SK-N-SH (cell line): Measurements from ENCODE around the gene WNT5A. TPM values are rescaled to one million over a fixed set of nuclear protein-coding genes. Genes with fewer than 3 reads are reported as not detected.

Source experiments
- CTCF ChIA-PET: fragments of 300-600, 350-600 bp; formaldehyde crosslinking; extraction: SDS; loops from one replicate; lab custom pipeline; 2021; lab: Yijun Ruan, JAX
- POLR2A ChIA-PET: fragments of 350-600 bp; sonication (Branson Sonifier 250); formaldehyde crosslinking; extraction: SDS; loops from one replicate; lab custom pipeline; 2020; ENCODE audit warnings: antibody characterized with exemption, inconsistent platforms; lab: Yijun Ruan, JAX
- DNase-seq: peaks from one replicate; pipeline ENCODE4 v3.0.0; 2012
- H2AFZ ChIP-seq: fragments of 200-600 bp; sonication (generic); 2 replicates; pipeline ENCODE4 v1.8.1; 2016; ENCODE audit warnings: antibody characterized with exemption, mild to moderate bottlenecking, low read depth
- H3F3A ChIP-seq: fragments of 200-600 bp; sonication (generic); replicated peaks from 2 replicates; pipeline ENCODE3; 2016; ENCODE audit warnings: antibody characterized with exemption, mild to moderate bottlenecking; ENCODE audit not compliant: insufficient read depth
- H3K27ac ChIP-seq, 2 experiments: fragments of 200-500 bp in 1 of 2; fragments of 200-600 bp in 1 of 2; sonication (Bioruptor generic) in 1 of 2; sonication (generic), shearing (Covaris generic) in 1 of 2; 2 replicates each; pipeline versions ENCODE4 v1.5.1 to v1.6.1; 2014 to 2016; ENCODE audit warnings: low read depth in 2 of 2, inconsistent platforms in 1 of 2, low read length in 1 of 2, mild to moderate bottlenecking in 1 of 2, mixed read lengths in 1 of 2
- H3K27me3 ChIP-seq: fragments of 200-600 bp; sonication (generic), shearing (Covaris generic); 2 replicates; pipeline ENCODE4 v1.6.1; 2016; ENCODE audit warnings: mixed run types; ENCODE audit not compliant: insufficient read depth
- H3K36me3 ChIP-seq, 2 experiments: fragments of 200-500 bp in 1 of 2; fragments of 200-600 bp in 1 of 2; sonication (Bioruptor generic) in 1 of 2; sonication (generic) in 1 of 2; replicated peaks in 1 of 2; 2 replicates each; pipeline versions ENCODE3 to v1.5.1; 2014 to 2016; ENCODE audit warnings: low read length in 1 of 2, mild to moderate bottlenecking in 1 of 2; ENCODE audit not compliant: insufficient read depth in 2 of 2, control insufficient read depth in 1 of 2
- H3K4me1 ChIP-seq, 2 experiments: fragments of 200-500 bp in 1 of 2; fragments of 200-600 bp in 1 of 2; sonication (Bioruptor generic) in 1 of 2; sonication (generic), shearing (Covaris generic) in 1 of 2; 2 replicates each; pipeline versions ENCODE4 v1.5.1 to v1.6.1; 2014 to 2016; ENCODE audit warnings: low read depth in 1 of 2, low read length in 1 of 2, mixed run types in 1 of 2; ENCODE audit not compliant: insufficient read depth in 2 of 2, control insufficient read depth in 1 of 2
- H3K4me2 ChIP-seq: fragments of 200-600 bp; sonication (generic), shearing (Covaris generic); 2 replicates; pipeline ENCODE4 v1.6.1; 2017; ENCODE audit warnings: mixed run types
- H3K4me3 ChIP-seq, 2 experiments: fragments of 200-500 bp in 1 of 2; fragments of 200-600 bp in 1 of 2; sonication (Bioruptor generic) in 1 of 2; sonication (generic), shearing (Covaris generic) in 1 of 2; 2 replicates each; pipeline versions ENCODE4 v1.5.1 to v1.8.1; 2014 to 2016; ENCODE audit warnings: low read depth in 2 of 2, inconsistent platforms in 1 of 2, low read length in 1 of 2, mild to moderate bottlenecking in 1 of 2, mixed read lengths in 1 of 2, moderate library complexity in 1 of 2
- H3K79me2 ChIP-seq: fragments of 200-600 bp; sonication (generic); 2 replicates; pipeline ENCODE4 v1.8.1; 2017; ENCODE audit warnings: mild to moderate bottlenecking; ENCODE audit not compliant: insufficient read depth
- H3K9ac ChIP-seq: fragments of 200-600 bp; sonication (generic); 2 replicates; pipeline ENCODE4 v1.6.1; 2017; ENCODE audit warnings: mixed run types
- H3K9me2 ChIP-seq: fragments of 200-600 bp; sonication (generic); 2 replicates; pipeline ENCODE4 v1.6.1; 2017; ENCODE audit warnings: mixed run types
- H3K9me3 ChIP-seq: fragments of 200-600 bp; sonication (generic); 2 replicates; pipeline ENCODE4 v1.6.1; 2017; ENCODE audit warnings: mixed run types, mild to moderate bottlenecking, moderate library complexity
- H4K20me1 ChIP-seq: fragments of 200-600 bp; sonication (generic); 2 replicates; pipeline ENCODE4 v1.6.1; 2017; ENCODE audit warnings: mild to moderate bottlenecking, mixed run types; ENCODE audit not compliant: insufficient read depth
- CHD2 ChIP-seq: fragments of 150-350 bp; IDR thresholded peaks from 2 replicates; pipeline ENCODE4 v1.6.1; 2018; ENCODE audit warnings: low read length; ENCODE audit not compliant: partially characterized antibody
- ELF1 ChIP-seq: IDR thresholded peaks from 2 replicates; pipeline ENCODE4 v1.4.0; 2012
- FOSL2 ChIP-seq: IDR thresholded peaks from 2 replicates; pipeline ENCODE4 v1.4.0; 2012; ENCODE audit warnings: low read depth, mild to moderate bottlenecking, moderate library complexity, borderline replicate concordance
- FOXJ3 ChIP-seq: sonication (generic); formaldehyde crosslinking; IDR thresholded peaks from 2 replicates; pipeline ENCODE4 v1.5.1; 2020; ENCODE audit warnings: mild to moderate bottlenecking, missing genetic modification reagents
- FOXM1 ChIP-seq: IDR thresholded peaks from 2 replicates; pipeline ENCODE4 v1.4.0; 2012; ENCODE audit warnings: low read depth, mild to moderate bottlenecking
- IRF3 ChIP-seq: fragments of 150-350 bp; IDR thresholded peaks from 2 replicates; pipeline ENCODE4 v1.6.1; 2016; ENCODE audit warnings: mild to moderate bottlenecking, low read depth, low read length
- MAX ChIP-seq: IDR thresholded peaks from 2 replicates; pipeline ENCODE4 v1.4.0; 2012; ENCODE audit warnings: low read depth
- MEF2A ChIP-seq: IDR thresholded peaks from 2 replicates; pipeline ENCODE4 v1.4.0; 2012; ENCODE audit warnings: low read depth, borderline replicate concordance
- NRF1 ChIP-seq: IDR thresholded peaks from 2 replicates; pipeline ENCODE4 v1.6.1; 2012; ENCODE audit warnings: low read depth, mild to moderate bottlenecking, low read length
- PBX3 ChIP-seq: IDR thresholded peaks from 2 replicates; pipeline ENCODE4; 2012
- POLR2AphosphoS5 ChIP-seq: IDR thresholded peaks from 2 replicates; pipeline ENCODE4 v1.6.1; 2012; ENCODE audit warnings: low read depth, low read length
- RAD21 ChIP-seq: IDR thresholded peaks from 2 replicates; pipeline ENCODE4 v1.6.1; 2012; ENCODE audit warnings: mild to moderate bottlenecking, low read length
- REST ChIP-seq: IDR thresholded peaks from 2 replicates; pipeline ENCODE4 v1.6.1; 2012; ENCODE audit warnings: mild to moderate bottlenecking, low read depth, low read length, moderate library complexity
- SIN3A ChIP-seq: IDR thresholded peaks from 2 replicates; pipeline ENCODE4 v1.6.1; 2012; ENCODE audit warnings: low read depth, mild to moderate bottlenecking, low read length, moderate library complexity, borderline replicate concordance
- SMC3 ChIP-seq: IDR thresholded peaks from 2 replicates; pipeline ENCODE4 v1.6.1; 2012; ENCODE audit warnings: low read depth, low read length, improper control_type of control experiment
- TEAD4 ChIP-seq: IDR thresholded peaks from 2 replicates; pipeline ENCODE4 v1.4.0; 2012; ENCODE audit warnings: mild to moderate bottlenecking, borderline replicate concordance; ENCODE audit not compliant: insufficient read depth
- WGBS: methylation state at CpG from one replicate; pipeline ENCODE4 v1.1.6; 2017; ENCODE audit warnings: low lambda C conversion rate; 5-methylcytosine and 5-hydroxymethylcytosine counted together
- polyA plus RNA-seq, 3 experiments: library from polyadenylated mRNA; depleted of rRNA; stranded (reverse); fragments of >200 nt; gene quantifications; 2 replicates each; pipeline ENCODE4 v1.2.3, GENCODE V29; 2012

The WNT5A gene
- polyA plus RNA-seq, 1 of the 3 experiments (the other 2 are of a cell fraction) = 30.7 TPM

- no peak for TF ChIP-seq SIN3A
- no peak for TF ChIP-seq SMC3
- no peak for TF ChIP-seq CHD2
- TF ChIP-seq FOXM1 = no peak
- no peak for TF ChIP-seq MEF2A
- TF ChIP-seq PBX3 = no peak
Observed at GRCh38 chr3:55458181-55458790, 28.8 kb downstream of the WNT5A start (continued).

GRCh38 chr3:55455915-55456314 lies 31.2 kb downstream of the WNT5A start:
- no peaks in the 10 kb centered on the region for H3K9me3 ChIP-seq
- H3K4me1 ChIP-seq = 0 out of 4 replicates have a peak, but pooled peaks cover 0 to 4% of the 10 kb centered on the region in 2 experiments
- H3K9ac ChIP-seq = no peak overlapping the region
- no peaks in the 10 kb centered on the region for H3K79me2 ChIP-seq
- no peaks in the 10 kb centered on the region for H3K27me3 ChIP-seq
- 90% methylated on average over 12 of the region's 12 CpGs for WGBS
- ChIA-PET POLR2A (no interaction called here), CTCF (no interaction called here)
- no peak overlapping the region for H3K4me3 ChIP-seq
- peaks cover 8% of the 10 kb centered on the region for H3F3A ChIP-seq
- H4K20me1 ChIP-seq = no peaks in the 10 kb centered on the region
- H3K36me3 ChIP-seq = no peaks in the 10 kb centered on the region
- H3K4me2 ChIP-seq = no peak overlapping the region
- no peaks in the 10 kb centered on the region for H3K9me2 ChIP-seq
- H2AFZ ChIP-seq = no peak overlapping the region
- TF ChIP-seq SIN3A (no peak), TEAD4 (no peak), RAD21 (no peak), FOSL2 (no peak)
- TF ChIP-seq, all 33 proteins: peak for 0
- H3K27ac ChIP-seq = no peak overlapping the region
- DNase-seq = no peak

GRCh38 chr3:55454611-55455010 lies 32.5 kb downstream of the WNT5A start:
- ChIA-PET CTCF (interaction anchor here (0.5 to 1.1 kb wide), 3 partner anchors 20 to 268 kb away, joined by 3 to 4 read pairs (median 3); no protein-coding TSS in a partner anchor), POLR2A (no interaction called here)
- Histone ChIP-seq H3K79me2 (no peaks in the 10 kb centered on the region), H3K9ac (no peak overlapping the region), H2AFZ (no peak overlapping the region), H3K4me2 (no peak overlapping the region), H3K9me2 (no peaks in the 10 kb centered on the region), H3K4me1 (0 out of 4 replicates have a peak, but pooled peaks cover 0 to 4% of the 10 kb centered on the region in 2 experiments), H4K20me1 (no peaks in the 10 kb centered on the region), H3F3A (peaks cover 8% of the 10 kb centered on the region), H3K27ac (no peak overlapping the region), H3K4me3 (no peak overlapping the region), H3K27me3 (no peaks in the 10 kb centered on the region), H3K9me3 (no peaks in the 10 kb centered on the region), H3K36me3 (no peaks in the 10 kb centered on the region)
- no peak for DNase-seq
- TF ChIP-seq POLR2AphosphoS5 (no peak), FOXJ3 (CRISPR knock-in tag) (no peak), MAX (no peak), REST (no peak), NRF1 (no peak), IRF3 (no peak), ELF1 (no peak)
- 90% methylated on average over 3 of the region's 3 CpGs for WGBS
